MM.1S (cell line): Measurements from ENCODE around the gene VSX1.
A peak's percentile ranks its signal among the peaks of the same experiment; 100 is the strongest.

ENCODE experiments used
- DNase-seq: peaks from one replicate; pipeline ENCODE4 v3.0.0-alpha.2; 2015
- H2AFZ ChIP-seq: fragments of 300-600 bp; sonication (generic); 2 replicates; pipeline ENCODE4 v1.6.0; 2016; ENCODE audit warnings: antibody characterized with exemption, low read length
- H3F3A ChIP-seq: fragments of 300-600 bp; sonication (generic); 2 replicates; pipeline ENCODE4 v1.6.1; 2016; ENCODE audit warnings: mild to moderate bottlenecking, antibody characterized with exemption, low read length, moderate library complexity, mixed read lengths; ENCODE audit not compliant: insufficient read depth
- H3K27ac ChIP-seq: fragments of 300-600 bp; sonication (generic); 2 replicates; pipeline ENCODE4 v1.5.1; 2016; ENCODE audit warnings: mild to moderate bottlenecking, low read length
- H3K27me3 ChIP-seq: fragments of 300-600 bp; sonication (generic); replicated peaks from 2 replicates; pipeline ENCODE4 v1.6.0; 2016; ENCODE audit warnings: low read length; ENCODE audit not compliant: insufficient read depth
- H3K36me3 ChIP-seq: fragments of 300-600 bp; sonication (generic); replicated peaks from 2 replicates; pipeline ENCODE4 v1.6.1; 2016; ENCODE audit warnings: mild to moderate bottlenecking, low read length, mixed read lengths; ENCODE audit not compliant: insufficient read depth
- H3K4me1 ChIP-seq: fragments of 300-600 bp; sonication (generic); 2 replicates; pipeline ENCODE4 v1.6.1; 2016; ENCODE audit warnings: low read length, mixed read lengths
- H3K4me2 ChIP-seq: fragments of 300-600 bp; sonication (generic); 2 replicates; pipeline ENCODE4 v1.6.0; 2016; ENCODE audit warnings: low read depth, low read length
- H3K4me3 ChIP-seq: fragments of 300-600 bp; sonication (generic); 2 replicates; pipeline ENCODE4 v1.5.1; 2016; ENCODE audit warnings: low read length, mixed read lengths
- H3K79me2 ChIP-seq: fragments of 300-600 bp; sonication (generic); 2 replicates; pipeline ENCODE4 v1.6.1; 2016; ENCODE audit warnings: mixed run types, low read length, mixed read lengths
- H3K9ac ChIP-seq: fragments of 300-600 bp; sonication (generic); 2 replicates; pipeline ENCODE4 v1.6.1; 2016; ENCODE audit warnings: low read length, mixed read lengths
- H3K9me2 ChIP-seq: fragments of 300-600 bp; sonication (generic); replicated peaks from 2 replicates; pipeline ENCODE4 v1.6.1; 2016; ENCODE audit warnings: mild to moderate bottlenecking, low read length, mixed read lengths; ENCODE audit not compliant: insufficient read depth
- H3K9me3 ChIP-seq: fragments of 300-600 bp; sonication (generic); replicated peaks from 2 replicates; pipeline ENCODE4 v1.6.1; 2016; ENCODE audit warnings: mild to moderate bottlenecking, low read length, mixed read lengths; ENCODE audit not compliant: insufficient read depth
- H4K20me1 ChIP-seq: fragments of 300-600 bp; sonication (generic); 2 replicates; pipeline ENCODE4 v1.6.1; 2016; ENCODE audit warnings: mild to moderate bottlenecking, low read length, moderate library complexity, mixed read lengths; ENCODE audit not compliant: insufficient read depth
- EZH2 ChIP-seq: fragments of 300-600 bp; sonication (generic); optimal IDR thresholded peaks from 2 replicates; pipeline ENCODE3; 2017; ENCODE audit warnings: low read depth, mild to moderate bottlenecking, antibody characterized with exemption, low read length, mixed read lengths
- EZH2phosphoT487 ChIP-seq: fragments of 300-600 bp; sonication (generic); IDR thresholded peaks from 2 replicates; pipeline ENCODE4 v1.6.1; 2018; ENCODE audit warnings: antibody characterized with exemption, low read length
- TF ChIP-seq, protein P1 (sequence below): fragments of 300-600 bp; sonication (generic); IDR thresholded peaks from 2 replicates; pipeline ENCODE4 v1.5.1; 2016; ENCODE audit warnings: antibody characterized with exemption, low read length, mixed read lengths

The VSX1 gene

DNA sequence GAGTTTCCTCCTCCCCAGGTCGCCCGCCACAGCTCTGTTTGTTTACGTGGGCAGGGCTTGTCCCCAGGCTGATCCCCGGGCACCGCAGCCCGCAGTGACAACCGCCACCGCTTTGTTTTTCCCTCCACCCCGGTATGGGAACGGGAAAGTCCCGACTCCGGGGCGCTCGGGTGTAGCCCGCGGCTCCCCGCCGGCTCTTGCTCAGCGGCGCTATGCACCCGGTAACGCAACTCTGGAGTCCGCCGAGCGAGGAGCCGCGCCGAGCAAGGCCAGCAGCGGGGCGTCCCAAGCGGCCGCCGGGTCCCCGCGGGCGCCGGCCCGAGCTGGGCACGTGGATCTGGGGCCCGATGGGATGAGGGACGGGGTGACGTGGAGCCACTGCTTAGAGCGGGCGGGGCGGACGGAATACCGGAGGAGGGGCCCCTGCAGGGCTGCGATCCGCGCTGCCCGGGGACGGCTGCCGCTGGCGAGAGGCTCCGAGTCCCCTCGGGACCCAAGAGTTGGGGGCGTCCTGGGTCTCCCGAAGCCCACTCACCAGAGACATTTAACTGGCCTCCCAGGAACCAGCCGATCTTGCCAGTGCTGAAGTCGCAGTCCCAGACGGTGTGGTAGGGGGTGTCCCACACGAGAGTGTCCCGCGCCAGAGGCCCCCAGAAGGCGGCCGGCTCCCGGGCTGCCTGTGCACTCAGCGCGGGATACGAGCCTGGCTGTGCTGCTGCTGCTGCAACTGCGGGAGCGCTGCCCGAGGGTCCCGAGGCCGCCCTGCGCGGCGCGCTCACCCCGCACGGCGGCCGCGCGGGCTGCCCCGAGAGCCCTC lies 24.5 kb downstream of the VSX1 start:
- H2AFZ ChIP-seq: peak overlapping the region; percentile 37
- H3K4me2 ChIP-seq: peak overlapping the region; percentile 99
- DNase-seq: peak; percentile 76
- no peaks in the 10 kb centered on the region for H3K9me2 ChIP-seq
- H3K9me3 ChIP-seq: no peaks in the 10 kb centered on the region
- H3K27me3 ChIP-seq: no peaks in the 10 kb centered on the region
- no peaks in the 10 kb centered on the region for H3K36me3 ChIP-seq
- peak overlapping the region; percentile 96 for H3K9ac ChIP-seq
- peak overlapping the region; percentile 88 for H3K4me3 ChIP-seq
- peak overlapping the region; percentile 87 for H3K27ac ChIP-seq
- H3K79me2 ChIP-seq: peaks cover 53% of the 10 kb centered on the region
- no peaks in the 10 kb centered on the region for H4K20me1 ChIP-seq
- peaks cover 57% of the 10 kb centered on the region for H3K4me1 ChIP-seq
- peaks cover 51% of the 10 kb centered on the region for H3F3A ChIP-seq
- TF ChIP-seq EZH2phosphoT487 (no peak), EZH2 (no peak)
- TF ChIP-seq, protein P1, sequence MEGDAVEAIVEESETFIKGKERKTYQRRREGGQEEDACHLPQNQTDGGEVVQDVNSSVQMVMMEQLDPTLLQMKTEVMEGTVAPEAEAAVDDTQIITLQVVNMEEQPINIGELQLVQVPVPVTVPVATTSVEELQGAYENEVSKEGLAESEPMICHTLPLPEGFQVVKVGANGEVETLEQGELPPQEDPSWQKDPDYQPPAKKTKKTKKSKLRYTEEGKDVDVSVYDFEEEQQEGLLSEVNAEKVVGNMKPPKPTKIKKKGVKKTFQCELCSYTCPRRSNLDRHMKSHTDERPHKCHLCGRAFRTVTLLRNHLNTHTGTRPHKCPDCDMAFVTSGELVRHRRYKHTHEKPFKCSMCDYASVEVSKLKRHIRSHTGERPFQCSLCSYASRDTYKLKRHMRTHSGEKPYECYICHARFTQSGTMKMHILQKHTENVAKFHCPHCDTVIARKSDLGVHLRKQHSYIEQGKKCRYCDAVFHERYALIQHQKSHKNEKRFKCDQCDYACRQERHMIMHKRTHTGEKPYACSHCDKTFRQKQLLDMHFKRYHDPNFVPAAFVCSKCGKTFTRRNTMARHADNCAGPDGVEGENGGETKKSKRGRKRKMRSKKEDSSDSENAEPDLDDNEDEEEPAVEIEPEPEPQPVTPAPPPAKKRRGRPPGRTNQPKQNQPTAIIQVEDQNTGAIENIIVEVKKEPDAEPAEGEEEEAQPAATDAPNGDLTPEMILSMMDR: no peak

DNA sequence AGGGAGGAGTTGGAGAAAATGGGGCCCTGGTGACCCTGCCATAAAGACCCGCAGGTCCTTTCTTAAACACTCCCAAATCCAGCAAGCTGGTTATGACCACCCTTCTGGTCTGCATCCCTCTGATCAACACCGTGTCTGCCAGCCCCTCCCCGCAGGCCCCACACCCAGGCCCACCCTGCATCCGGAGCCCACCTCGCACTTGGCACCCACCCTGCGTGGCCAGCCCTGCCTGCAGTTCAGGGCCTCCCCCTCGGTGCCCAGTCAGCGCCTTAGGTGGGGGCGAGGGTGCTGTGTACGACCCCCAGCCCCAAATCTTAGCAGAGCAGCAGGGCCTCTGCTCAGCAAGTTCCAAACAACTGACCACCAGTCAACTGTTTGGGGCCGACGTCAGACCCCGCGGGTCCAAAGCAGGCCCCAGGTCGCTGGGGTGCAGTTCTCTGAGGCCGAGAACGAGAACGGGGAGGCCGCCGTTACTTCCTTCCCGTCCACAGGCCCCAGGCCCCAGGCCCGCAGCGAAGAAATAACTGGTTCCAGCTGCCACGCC lies 25.2 kb downstream of the VSX1 start:
- Histone ChIP-seq H3K9me3 (no peaks in the 10 kb centered on the region), H3K27me3 (no peaks in the 10 kb centered on the region), H3K36me3 (no peaks in the 10 kb centered on the region), H3K4me2 (peak overlapping the region; percentile 99), H3K9ac (peak overlapping the region; percentile 96), H3K9me2 (no peaks in the 10 kb centered on the region), H2AFZ (peak overlapping the region; percentile 37), H3K4me1 (peaks cover 59% of the 10 kb centered on the region), H3K79me2 (peaks cover 60% of the 10 kb centered on the region), H3K4me3 (peak overlapping the region; percentile 88), H4K20me1 (no peaks in the 10 kb centered on the region), H3F3A (peaks cover 51% of the 10 kb centered on the region), H3K27ac (peak overlapping the region; percentile 87)
- TF ChIP-seq EZH2: no peak
- TF ChIP-seq EZH2phosphoT487: no peak
- TF ChIP-seq, protein P1: no peak
- DNase-seq: no peak

GRCh38 chr20:25055711-25056495 lies 26.0 kb downstream of the VSX1 start:
- Histone ChIP-seq H3K27ac (peak overlapping the region; percentile 87; the same call in 1 of the 2 replicates), H4K20me1 (no peaks in the 10 kb centered on the region), H3K4me1 (peaks cover 58% of the 10 kb centered on the region), H3K4me3 (peak overlapping the region; percentile 88), H3K27me3 (no peaks in the 10 kb centered on the region), H3K9me3 (no peaks in the 10 kb centered on the region), H2AFZ (no peak overlapping the region), H3K9ac (peak overlapping the region; percentile 96; the same call in 1 of the 2 replicates), H3F3A (peaks cover 51% of the 10 kb centered on the region), H3K36me3 (no peaks in the 10 kb centered on the region), H3K79me2 (peaks cover 69% of the 10 kb centered on the region), H3K9me2 (no peaks in the 10 kb centered on the region), H3K4me2 (peak overlapping the region; percentile 99)
- no peak for DNase-seq
- TF ChIP-seq, protein P1: no peak
- TF ChIP-seq EZH2phosphoT487 (no peak), EZH2 (no peak)
